Raji (cell line): Measurements from ENCODE around the gene MYBPC3.

Experiments
- POLR2A ChIP-seq: IDR thresholded peaks from 2 replicates; pipeline ENCODE4 v1.6.1; 2011; ENCODE audit warnings: low read depth, low read length, control low read depth; ENCODE audit not compliant: insufficient read depth

MYBPC3 gene

GRCh38 chr11:47299078-47299477 is 53.4 kb downstream of the MYBPC3 start:
- no peak for TF ChIP-seq POLR2A

DNA sequence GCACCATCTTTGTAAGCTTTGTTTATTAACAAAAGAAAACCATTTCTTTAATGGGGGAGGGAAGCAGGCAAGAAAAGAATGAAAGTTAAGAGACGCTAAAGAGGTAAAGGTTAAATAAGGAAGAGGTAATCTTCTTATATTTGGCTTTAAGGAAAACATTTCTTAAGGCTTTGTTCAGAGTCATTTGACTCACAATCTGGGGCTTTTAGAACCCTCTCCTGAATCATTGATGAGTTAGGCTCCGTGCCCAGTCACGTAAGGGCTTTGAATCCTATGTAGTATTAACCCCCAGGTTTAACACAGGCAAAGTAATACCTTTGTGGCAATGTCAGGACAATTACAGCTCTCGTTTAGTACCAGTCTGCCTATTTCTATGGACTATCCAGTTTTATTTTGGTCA is 56.5 kb downstream of the MYBPC3 start:
- no peak for TF ChIP-seq POLR2A

DNA sequence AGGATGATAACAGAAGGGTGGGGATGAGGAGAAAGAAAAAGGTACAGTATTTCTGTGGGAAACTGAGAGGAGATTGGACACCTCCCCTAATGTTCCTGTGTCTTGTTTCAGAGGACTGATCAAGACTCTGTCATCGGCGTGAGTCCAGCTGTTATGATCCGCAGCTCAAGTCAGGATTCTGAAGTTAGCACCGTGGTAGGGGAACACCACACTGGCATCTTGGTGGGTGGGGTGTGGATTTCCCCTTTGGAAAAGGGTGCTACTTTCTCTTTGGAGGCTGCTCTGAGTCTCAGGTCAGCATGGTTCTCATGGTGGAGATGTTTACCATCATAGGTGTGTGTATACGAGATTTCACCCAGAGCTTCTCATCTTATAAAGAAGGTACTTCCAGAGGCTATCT is 57.1 kb downstream of the MYBPC3 start:
- TF ChIP-seq POLR2A = no peak

DNA sequence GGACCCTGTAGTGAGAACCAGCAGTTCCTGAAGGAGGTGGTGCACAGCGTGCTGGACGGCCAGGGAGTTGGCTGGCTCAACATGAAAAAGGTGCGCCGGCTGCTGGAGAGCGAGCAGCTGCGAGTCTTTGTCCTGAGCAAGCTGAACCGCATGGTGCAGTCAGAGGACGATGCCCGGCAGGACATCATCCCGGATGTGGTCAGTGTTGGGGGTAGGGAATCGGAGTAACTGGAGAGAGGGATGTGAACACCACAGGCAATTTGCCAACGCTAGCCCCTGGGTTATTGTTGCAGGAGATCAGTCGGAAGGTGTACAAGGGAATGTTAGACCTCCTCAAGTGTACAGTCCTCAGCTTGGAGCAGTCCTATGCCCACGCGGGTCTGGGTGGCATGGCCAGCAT is 62.6 kb downstream of the MYBPC3 start:
- no peak for TF ChIP-seq POLR2A

DNA sequence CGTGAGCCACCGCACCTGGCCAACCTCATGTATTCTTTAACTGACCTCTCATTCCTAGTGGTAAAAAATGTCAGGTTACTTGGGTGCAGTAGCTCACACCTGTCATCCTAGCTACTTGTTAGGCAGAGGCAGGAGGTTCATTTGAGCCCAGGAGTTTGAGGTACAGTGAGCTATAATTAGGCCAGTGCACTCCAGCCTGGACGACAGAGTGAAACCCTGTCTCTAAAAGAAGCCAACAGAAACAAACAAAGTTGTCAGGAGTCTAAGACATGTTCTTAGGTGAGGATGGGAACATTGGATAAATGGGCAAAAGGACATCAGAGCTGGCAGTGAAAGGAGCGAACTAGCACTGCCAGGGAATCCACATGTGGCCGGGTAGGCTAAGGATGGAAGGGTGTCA is 64.4 kb downstream of the MYBPC3 start:
- no peak for TF ChIP-seq POLR2A

DNA sequence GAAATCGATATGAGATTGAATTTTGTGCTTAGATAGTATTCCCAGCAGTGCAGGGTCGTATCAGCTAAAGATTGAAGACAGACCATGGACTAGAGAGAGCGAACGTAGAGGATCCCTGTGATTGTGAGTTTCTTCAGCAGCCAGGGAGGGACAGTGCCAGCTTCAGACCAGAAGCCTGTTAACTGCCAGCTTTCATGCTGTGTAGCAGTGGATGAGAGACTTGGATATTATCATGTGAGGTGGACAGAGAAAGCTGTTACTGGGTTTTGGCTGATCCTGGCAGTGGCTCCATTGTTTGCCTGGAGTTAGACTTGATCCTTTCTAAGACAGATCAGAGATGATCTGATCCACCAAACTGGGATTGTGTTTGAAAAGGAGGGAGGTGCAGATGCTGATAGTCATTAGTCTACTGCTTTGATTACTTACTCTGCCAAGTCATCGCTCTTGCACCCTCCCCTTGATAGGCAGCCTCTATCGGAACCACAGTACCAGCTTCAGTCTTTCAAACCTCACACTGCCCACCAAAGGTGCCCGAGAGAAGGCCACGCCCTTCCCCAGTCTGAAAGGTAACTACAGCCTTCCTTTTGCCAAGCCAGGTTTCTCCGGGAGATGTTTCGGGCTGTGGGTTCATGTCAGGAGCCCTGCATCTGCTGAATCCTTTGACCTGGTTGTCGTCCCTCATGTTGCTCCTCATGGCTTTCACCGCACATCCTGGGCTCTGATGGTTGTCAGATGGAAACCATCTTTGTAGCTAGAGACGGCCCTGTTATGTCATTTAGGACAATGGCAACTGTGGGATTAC is 66.3 kb downstream of the MYBPC3 start:
- TF ChIP-seq POLR2A = no peak

GRCh38 chr11:47284151-47284550 is 68.4 kb downstream of the MYBPC3 start:
- TF ChIP-seq POLR2A = no peak

DNA sequence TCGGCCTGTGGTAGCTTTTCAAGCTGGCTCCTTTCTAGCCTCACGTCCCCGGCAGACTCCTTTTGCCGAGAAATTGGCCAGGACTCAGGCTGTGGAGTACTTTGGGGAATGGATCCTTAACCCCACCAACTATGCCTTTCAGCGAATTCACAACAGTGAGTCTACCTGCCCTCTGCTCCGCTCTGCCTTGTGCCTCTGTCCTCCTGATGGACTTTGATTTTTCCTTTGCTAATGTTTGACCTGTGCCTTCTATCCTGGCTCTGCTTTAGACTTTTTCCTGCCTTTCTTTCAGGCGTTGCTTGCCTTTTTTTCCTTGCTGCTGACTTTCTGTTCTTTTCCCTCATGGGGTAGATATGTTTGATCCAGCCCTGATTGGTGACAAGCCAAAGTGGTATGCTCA is 70.0 kb downstream of the MYBPC3 start:
- no peak for TF ChIP-seq POLR2A
